Caco-2 (cell line): Measurements from ENCODE around the gene FAM171A2. TPM values are rescaled to one million over a fixed set of nuclear protein-coding genes. Genes with fewer than 3 reads are reported as not detected.
"Not testable (repeated sequence)": the region's sequence is repeated elsewhere in the genome, so short reads cannot be mapped to it uniquely, and the experiment has no call there.

Experiments
- BruUV-seq: library from RNA; stranded (reverse); fragments of 400-500 nt; replicated peaks from 2 replicates; lab custom pipeline; 2021; lab: Mats Ljungman, UMichigan
- CTCF ChIA-PET: fragments of 300-600 bp; sonication (Branson Sonifier 250); formaldehyde crosslinking; loops from one replicate; lab custom pipeline; 2022; ENCODE audit warnings: antibody characterized with exemption; lab: Charles Lee
- POLR2A ChIA-PET: fragments of 300-600 bp; sonication (Branson Sonifier 250); formaldehyde crosslinking; loops from one replicate; lab custom pipeline; 2022; ENCODE audit warnings: antibody characterized with exemption; lab: Charles Lee
- DNase-seq, 2 experiments: peaks; one replicate each; pipeline versions ENCODE4 v3.0.0 to v3.0.0-alpha.2; 2020 to 2022
- H3K27me3 ChIP-seq: replicated peaks from 2 replicates; pipeline ENCODE4 v1.6.0; 2011; ENCODE audit warnings: low read length; ENCODE audit not compliant: control insufficient read depth, insufficient read depth
- H3K36me3 ChIP-seq: 2 replicates; pipeline ENCODE4 v1.5.1; 2011; ENCODE audit warnings: low read length; ENCODE audit not compliant: control insufficient read depth, insufficient read depth
- H3K4me1 ChIP-seq: fragments of 250-450 bp; sonication (Bioruptor Pico); 2 replicates; pipeline ENCODE4 v1.5.1; 2020; ENCODE audit warnings: mild to moderate bottlenecking
- H3K4me3 ChIP-seq: 2 replicates; pipeline ENCODE4 v1.5.1; 2011; ENCODE audit warnings: low read depth, mild to moderate bottlenecking, control low read depth, low read length
- H3K9me3 ChIP-seq: fragments of 250-450 bp; sonication (Bioruptor Pico); 2 replicates; pipeline ENCODE4 v1.5.1; 2020; ENCODE audit warnings: mild to moderate bottlenecking, moderate library complexity
- H3K27ac Mint-ChIP-seq: one replicate; pipeline ENCODE4 v1.8.0; 2022; ENCODE audit warnings: mixed read lengths; ENCODE audit not compliant: unreplicated experiment
- H3K27me3 Mint-ChIP-seq: one replicate; pipeline ENCODE4 v1.8.0; 2022; ENCODE audit warnings: mixed read lengths; ENCODE audit not compliant: insufficient read depth, unreplicated experiment
- H3K36me3 Mint-ChIP-seq: one replicate; pipeline ENCODE4 v1.8.0; 2022; ENCODE audit warnings: mild to moderate bottlenecking, mixed read lengths; ENCODE audit not compliant: insufficient read depth, unreplicated experiment
- H3K4me1 Mint-ChIP-seq: one replicate; pipeline ENCODE4 v1.8.0; 2022; ENCODE audit warnings: low read depth, mixed read lengths; ENCODE audit not compliant: unreplicated experiment
- H3K4me3 Mint-ChIP-seq: one replicate; pipeline ENCODE4 v1.8.0; 2022; ENCODE audit warnings: mild to moderate bottlenecking, moderate library complexity, mixed read lengths; ENCODE audit not compliant: unreplicated experiment
- H3K9me3 Mint-ChIP-seq: one replicate; pipeline ENCODE4 v1.8.0; 2022; ENCODE audit warnings: mixed read lengths; ENCODE audit not compliant: unreplicated experiment
- intact Hi-C: fragments of 100-400 bp; cut with micrococcal nuclease; formaldehyde crosslinking; loops from one replicate; pipeline ENCODE4 v1.10.0; 2022; ENCODE audit not compliant: unreplicated experiment
- total RNA-seq: library from RNA; stranded (reverse); gene quantifications from 2 replicates; pipeline ENCODE4 v1.2.3, GENCODE V29; 2022
- TF ChIP-seq, protein P1 (sequence below), 2 experiments: fragments of 200-600 bp in 1 of 2; IDR thresholded peaks; 1 replicate in 1 of 2; 2 replicates in 1 of 2; pipeline versions ENCODE4 v1.5.1 to v1.8.0; 2011 to 2022; ENCODE audit warnings: antibody characterized with exemption in 1 of 2, control low read depth in 1 of 2, inconsistent platforms in 1 of 2, low read depth in 1 of 2, low read length in 1 of 2, mild to moderate bottlenecking in 1 of 2, moderate library complexity in 1 of 2; ENCODE audit not compliant: insufficient read depth in 1 of 2, severe bottlenecking in 1 of 2, unreplicated experiment in 1 of 2

The FAM171A2 gene
- total RNA-seq, 1 experiment from 2014 or later, result 3.6 TPM

DNA sequence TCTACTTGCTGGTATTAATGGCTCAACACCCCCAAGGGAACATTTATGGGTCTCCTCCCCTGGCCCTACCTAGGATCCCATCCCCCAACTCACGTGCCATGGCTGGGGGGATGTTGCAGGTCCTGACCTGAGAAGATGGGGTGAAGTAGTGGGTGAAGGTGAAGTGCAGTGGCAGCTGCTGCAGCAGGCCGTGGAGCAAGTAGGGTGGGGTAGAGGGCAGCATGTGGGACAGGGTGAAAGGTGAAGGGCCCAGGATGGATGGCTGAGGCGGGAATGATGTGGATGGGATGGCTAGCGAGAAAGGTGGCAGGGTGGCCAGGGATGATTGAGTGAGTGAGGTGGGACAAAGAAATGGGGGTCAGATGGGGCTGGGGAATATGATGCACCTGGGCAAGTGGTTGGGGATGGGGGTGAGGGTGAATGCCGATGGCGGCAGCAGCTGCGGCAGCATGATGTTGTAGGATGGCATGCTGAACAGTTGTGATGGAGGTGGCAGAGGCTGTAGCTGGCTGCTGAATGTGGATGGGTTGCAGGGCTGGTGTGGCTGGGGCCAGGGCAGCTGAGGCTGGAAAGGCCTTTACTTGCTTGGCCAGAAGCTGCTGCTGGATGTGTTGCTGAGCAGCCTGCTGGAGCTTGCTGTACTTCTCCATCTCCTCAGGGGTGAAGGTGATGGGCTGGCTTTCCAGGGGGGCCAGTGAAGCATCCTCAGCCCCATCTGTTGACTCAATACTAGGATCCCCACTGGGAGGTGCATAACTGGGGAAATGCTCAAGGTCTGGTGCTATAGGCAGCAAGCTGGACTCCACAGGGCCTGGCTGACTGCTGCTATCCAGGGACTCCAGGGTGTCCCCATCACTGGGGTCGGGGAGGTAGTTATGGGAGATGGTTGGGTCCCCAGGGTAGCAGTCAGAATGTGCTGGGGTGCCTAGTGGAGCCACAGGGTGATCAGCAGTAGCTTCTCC is 34.1 kb upstream of the FAM171A2 start:
- no peak overlapping the region for H3K4me3 Mint-ChIP-seq
- no peaks in the 10 kb centered on the region for H3K27me3 Mint-ChIP-seq
- H3K9me3 ChIP-seq, result no peaks in the 10 kb centered on the region
- no peaks in the 10 kb centered on the region for H3K4me1 Mint-ChIP-seq
- ChIA-PET CTCF (interaction anchor here (1.1 kb wide), 1 partner anchor 75 kb away, joined by 3 read pairs; no protein-coding TSS in a partner anchor), POLR2A (no interaction called here)
- DNase-seq, result no peak
- no peaks in the 10 kb centered on the region for H3K27me3 ChIP-seq
- TF ChIP-seq, protein P1, sequence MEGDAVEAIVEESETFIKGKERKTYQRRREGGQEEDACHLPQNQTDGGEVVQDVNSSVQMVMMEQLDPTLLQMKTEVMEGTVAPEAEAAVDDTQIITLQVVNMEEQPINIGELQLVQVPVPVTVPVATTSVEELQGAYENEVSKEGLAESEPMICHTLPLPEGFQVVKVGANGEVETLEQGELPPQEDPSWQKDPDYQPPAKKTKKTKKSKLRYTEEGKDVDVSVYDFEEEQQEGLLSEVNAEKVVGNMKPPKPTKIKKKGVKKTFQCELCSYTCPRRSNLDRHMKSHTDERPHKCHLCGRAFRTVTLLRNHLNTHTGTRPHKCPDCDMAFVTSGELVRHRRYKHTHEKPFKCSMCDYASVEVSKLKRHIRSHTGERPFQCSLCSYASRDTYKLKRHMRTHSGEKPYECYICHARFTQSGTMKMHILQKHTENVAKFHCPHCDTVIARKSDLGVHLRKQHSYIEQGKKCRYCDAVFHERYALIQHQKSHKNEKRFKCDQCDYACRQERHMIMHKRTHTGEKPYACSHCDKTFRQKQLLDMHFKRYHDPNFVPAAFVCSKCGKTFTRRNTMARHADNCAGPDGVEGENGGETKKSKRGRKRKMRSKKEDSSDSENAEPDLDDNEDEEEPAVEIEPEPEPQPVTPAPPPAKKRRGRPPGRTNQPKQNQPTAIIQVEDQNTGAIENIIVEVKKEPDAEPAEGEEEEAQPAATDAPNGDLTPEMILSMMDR (IDR thresholded peaks at IDR 0.05; ENCODE audit: insufficient read depth in 1 of 2, low read depth in 1 of 2, low read length in 1 of 2, severe bottlenecking in 1 of 2, unreplicated experiment in 1 of 2), result no peak
- intact Hi-C loops, result no loop called here
- H3K36me3 ChIP-seq, result peaks cover 4% of the 10 kb centered on the region
- peaks cover 77% of the 10 kb centered on the region for H3K36me3 Mint-ChIP-seq
- no peaks in the 10 kb centered on the region for H3K9me3 Mint-ChIP-seq
- no peak overlapping the region for H3K4me3 ChIP-seq
- H3K4me1 ChIP-seq, result no peaks in the 10 kb centered on the region
- no TSS peak for BruUV-seq
- H3K27ac Mint-ChIP-seq, result peak overlapping the region; percentile 20

DNA sequence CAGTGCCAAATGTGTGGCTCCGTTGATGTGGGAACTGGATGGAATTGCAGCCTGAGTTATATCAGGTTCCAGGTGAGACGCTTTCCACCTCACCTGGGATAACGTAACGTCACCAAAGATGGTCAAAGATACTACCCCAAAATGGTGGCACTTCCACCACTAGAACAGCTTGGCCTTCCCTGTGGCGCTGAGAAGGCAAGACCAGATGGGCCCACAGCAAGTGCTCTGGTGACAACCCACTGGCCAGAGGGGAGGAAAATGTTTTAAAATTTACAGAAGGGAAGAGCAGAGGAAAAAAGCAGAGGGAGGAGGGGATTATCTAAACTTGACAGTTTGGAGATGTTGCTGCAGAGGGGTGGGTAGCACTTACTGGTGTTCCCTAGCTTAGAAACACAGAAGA is 33.3 kb upstream of the FAM171A2 start:
- no peak for DNase-seq
- CTCF ChIA-PET, result interaction anchor here (0.8 kb wide), 1 partner anchor 126 kb away, joined by 3 read pairs; no protein-coding TSS in a partner anchor
- Histone ChIP-seq H3K4me3 (no peak overlapping the region), H3K4me1 (no peaks in the 10 kb centered on the region), H3K27me3 (no peaks in the 10 kb centered on the region), H3K9me3 (no peaks in the 10 kb centered on the region), H3K36me3 (peaks cover 4% of the 10 kb centered on the region)
- Mint-ChIP-seq H3K36me3 (peaks cover 70% of the 10 kb centered on the region), H3K4me3 (no peak overlapping the region), H3K27ac (no peak overlapping the region), H3K4me1 (no peaks in the 10 kb centered on the region), H3K27me3 (no peaks in the 10 kb centered on the region), H3K9me3 (no peaks in the 10 kb centered on the region)
- TF ChIP-seq, protein P1 (IDR thresholded peaks at IDR 0.05; ENCODE audit: insufficient read depth in 1 of 2, low read depth in 1 of 2, low read length in 1 of 2, severe bottlenecking in 1 of 2, unreplicated experiment in 1 of 2), result no peak
- intact Hi-C loops, result no loop called here
- POLR2A ChIA-PET, result interaction anchor here (0.9 kb wide), 1 partner anchor 10 kb away, joined by 3 read pairs; no protein-coding TSS in a partner anchor
- no TSS peak for BruUV-seq

DNA sequence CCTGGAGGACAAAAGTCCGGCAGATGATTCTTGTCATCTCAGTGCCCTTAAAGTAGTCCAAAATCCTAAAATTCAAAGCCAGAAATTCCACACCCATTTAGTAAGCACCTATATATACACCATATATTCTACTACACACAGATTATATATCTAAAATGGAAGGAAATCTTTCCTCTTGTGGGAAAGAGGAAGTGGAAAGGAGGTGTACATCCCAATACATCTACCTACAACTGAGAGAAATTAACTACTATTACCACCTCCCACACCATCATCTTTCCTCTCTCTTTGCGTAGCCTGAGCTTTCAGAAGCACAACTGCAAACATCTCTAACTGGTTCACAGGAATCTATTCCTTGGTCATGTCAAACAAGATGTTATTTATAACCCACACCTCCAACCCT is 31.2 kb upstream of the FAM171A2 start:
- DNase-seq, result no peak
- Histone ChIP-seq H3K4me3 (no peak overlapping the region), H3K4me1 (0 out of 2 replicates have a peak, but pooled peaks cover 4% of the 10 kb centered on the region), H3K36me3 (peaks cover 2% of the 10 kb centered on the region), H3K9me3 (no peaks in the 10 kb centered on the region), H3K27me3 (no peaks in the 10 kb centered on the region)
- CTCF ChIA-PET, result no interaction called here
- no peaks in the 10 kb centered on the region for H3K9me3 Mint-ChIP-seq
- no TSS peak for BruUV-seq
- H3K27ac Mint-ChIP-seq, result no peak overlapping the region
- TF ChIP-seq, protein P1 (IDR thresholded peaks at IDR 0.05; ENCODE audit: insufficient read depth in 1 of 2, low read depth in 1 of 2, low read length in 1 of 2, severe bottlenecking in 1 of 2, unreplicated experiment in 1 of 2), result no peak
- H3K36me3 Mint-ChIP-seq, result peaks cover 54% of the 10 kb centered on the region
- H3K27me3 Mint-ChIP-seq, result no peaks in the 10 kb centered on the region
- intact Hi-C loops, result no loop called here
- no peaks in the 10 kb centered on the region for H3K4me1 Mint-ChIP-seq
- POLR2A ChIA-PET, result no interaction called here
- H3K4me3 Mint-ChIP-seq, result no peak overlapping the region

DNA sequence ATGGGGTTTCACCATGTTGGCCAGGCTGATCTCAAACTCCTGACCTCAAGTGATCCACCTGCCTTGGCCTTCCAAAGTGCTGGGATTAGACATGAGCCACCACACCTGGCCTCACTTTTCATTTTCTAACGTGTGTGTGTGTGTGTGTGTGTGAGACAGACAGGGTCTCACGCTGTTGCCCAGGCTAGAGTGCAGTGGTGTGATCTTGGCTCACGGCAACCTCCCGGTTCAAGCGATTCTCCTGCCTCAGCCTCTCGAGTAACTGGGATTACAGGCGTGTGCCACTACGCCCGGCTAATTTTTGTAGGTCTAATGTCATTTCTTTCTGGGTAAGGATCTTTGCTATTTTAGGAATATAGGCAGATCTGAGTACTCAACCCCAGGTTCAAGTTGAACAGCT is 30.5 kb upstream of the FAM171A2 start:
- BruUV-seq, H3K36me3 ChIP-seq, DNase-seq, H3K9me3 Mint-ChIP-seq, POLR2A ChIA-PET, H3K27me3 ChIP-seq, intact Hi-C loops, H3K27me3 Mint-ChIP-seq, H3K4me3 ChIP-seq, H3K4me3 Mint-ChIP-seq, H3K9me3 ChIP-seq, H3K27ac Mint-ChIP-seq, H3K4me1 ChIP-seq, H3K4me1 Mint-ChIP-seq: not testable (repeated sequence)
- CTCF ChIA-PET, result interaction anchor here (0.6 to 1.2 kb wide), 2 partner anchors 237 to 821 kb away, joined by 3 read pairs; no protein-coding TSS in a partner anchor
- peaks cover 46% of the 10 kb centered on the region for H3K36me3 Mint-ChIP-seq
